GM13977 (cell line): ENCODE results near the gene MLXIPL.
A peak's percentile ranks its signal among the peaks of the same experiment; 100 is the strongest.

ENCODE experiments used
- DNase-seq: peaks from one replicate; pipeline ENCODE4 v3.0.0; 2012; ENCODE audit warnings: low spot score
- CTCF ChIP-seq: IDR thresholded peaks from 2 replicates; pipeline ENCODE4 v1.5.1; 2012; ENCODE audit warnings: mild to moderate bottlenecking, control low read depth; ENCODE audit not compliant: insufficient read depth; ENCODE audit errors: extremely low read depth, missing control alignments
- in situ Hi-C: fragments of 300-500 bp; cut with MboI; formaldehyde crosslinking; loops from one replicate; pipeline ENCODE4 v1.12.0; 2022; ENCODE audit warnings: low sequenced_read_pairs, low pct_unique_long_range_greater_than_20kb, mixed read lengths, inconsistent platforms; ENCODE audit not compliant: unreplicated experiment

The MLXIPL gene

GRCh38 chr7:73652541-73652949 is 28.2 kb upstream of the MLXIPL start:
- in situ Hi-C loops: no loop called here
- TF ChIP-seq CTCF: no peak
- DNase-seq: no peak

- in situ Hi-C loops: no loop called here
- TF ChIP-seq CTCF: no peak
- DNase-seq: no peak
Measured at GRCh38 chr7:73650524-73650923, 26.2 kb upstream of the MLXIPL start.

GRCh38 chr7:73649576-73649975 is 25.3 kb upstream of the MLXIPL start:
- no peak for DNase-seq

GRCh38 chr7:73648593-73649332 is 24.4 kb upstream of the MLXIPL start:
- no peak for TF ChIP-seq CTCF
- in situ Hi-C loops: no loop called here
- DNase-seq: no peak

More at GRCh38 chr7:73649576-73649975, 25.3 kb upstream of the MLXIPL start:
- TF ChIP-seq CTCF: no peak
- in situ Hi-C loops: no loop called here

GRCh38 chr7:73647725-73648592 is 23.6 kb upstream of the MLXIPL start:
- peak; percentile 60 for DNase-seq
- peak; percentile 18 for TF ChIP-seq CTCF

GRCh38 chr7:73646785-73647724 is 22.7 kb upstream of the MLXIPL start:
- DNase-seq: no peak
- in situ Hi-C loops: no loop called here
- TF ChIP-seq CTCF: no peak

More at GRCh38 chr7:73647725-73648592, 23.6 kb upstream of the MLXIPL start:
- in situ Hi-C loops: no loop called here
